ENCODE data around the gene LRP8.
"Not testable (repeated sequence)": the region's sequence is repeated elsewhere in the genome, so short reads cannot be mapped to it uniquely, and the experiment has no call there.

LRP8 gene

GRCh38 chr1:53285546-53285945 is 42.3 kb downstream of the LRP8 start:
- H3K27me3 ChIP-seq (replicated peaks; ENCODE audit: control insufficient read depth, insufficient read depth, low read length), result no peaks in the 10 kb centered on the region
- H3K9ac ChIP-seq (ENCODE audit: low read length), result no peak overlapping the region
- no peaks in the 10 kb centered on the region for H3K36me3 ChIP-seq (ENCODE audit: control insufficient read depth, insufficient read depth, low read length, severe bottlenecking)
- DNase-seq (ENCODE audit: low read depth), result no peak
- peaks cover 10% of the 10 kb centered on the region for H3K4me1 ChIP-seq (ENCODE audit: control insufficient read depth, insufficient read depth, low read length)
- no peaks in the 10 kb centered on the region for H3K9me3 ChIP-seq (ENCODE audit: control insufficient read depth, low read length)
- H3K4me3 ChIP-seq (ENCODE audit: low read length), result no peak overlapping the region

GRCh38 chr1:53284224-53285020 is 43.4 kb downstream of the LRP8 start:
- Histone ChIP-seq H3K9me3 (ENCODE audit: control insufficient read depth, low read length) (no peaks in the 10 kb centered on the region), H3K36me3 (ENCODE audit: control insufficient read depth, insufficient read depth, low read length, severe bottlenecking) (no peaks in the 10 kb centered on the region), H3K4me3 (ENCODE audit: low read length) (no peak overlapping the region), H3K27me3 (replicated peaks; ENCODE audit: control insufficient read depth, insufficient read depth, low read length) (no peaks in the 10 kb centered on the region), H3K9ac (ENCODE audit: low read length) (no peak overlapping the region), H3K4me1 (ENCODE audit: control insufficient read depth, insufficient read depth, low read length) (peaks cover 10% of the 10 kb centered on the region)
- no peak for DNase-seq (ENCODE audit: low read depth)

DNA sequence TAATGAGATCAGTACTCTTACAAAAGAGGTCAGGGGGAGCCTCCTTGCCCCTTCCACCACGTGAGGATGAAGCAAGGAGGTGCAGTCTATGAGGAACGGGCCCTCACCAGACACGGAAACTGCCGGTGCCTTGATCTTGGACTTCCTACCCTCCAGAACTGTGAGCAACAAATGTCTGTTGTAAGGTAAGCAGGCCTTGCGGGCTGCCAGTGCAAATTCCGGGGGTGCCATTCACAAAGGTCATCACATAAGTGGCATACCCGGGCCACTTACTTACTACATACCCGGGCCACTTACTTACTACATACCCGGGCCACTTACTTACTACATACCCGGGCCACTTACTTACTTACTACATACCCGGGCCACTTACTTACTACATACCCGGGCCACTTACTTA is 44.7 kb downstream of the LRP8 start:
- not testable (repeated sequence) for H3K4me1 ChIP-seq (ENCODE audit: control insufficient read depth, insufficient read depth, low read length); H3K4me3 ChIP-seq (ENCODE audit: low read length); H3K27me3 ChIP-seq (replicated peaks; ENCODE audit: control insufficient read depth, insufficient read depth, low read length); H3K9ac ChIP-seq (ENCODE audit: low read length); H3K36me3 ChIP-seq (ENCODE audit: control insufficient read depth, insufficient read depth, low read length, severe bottlenecking); H3K9me3 ChIP-seq (ENCODE audit: control insufficient read depth, low read length); DNase-seq (ENCODE audit: low read depth)

DNA sequence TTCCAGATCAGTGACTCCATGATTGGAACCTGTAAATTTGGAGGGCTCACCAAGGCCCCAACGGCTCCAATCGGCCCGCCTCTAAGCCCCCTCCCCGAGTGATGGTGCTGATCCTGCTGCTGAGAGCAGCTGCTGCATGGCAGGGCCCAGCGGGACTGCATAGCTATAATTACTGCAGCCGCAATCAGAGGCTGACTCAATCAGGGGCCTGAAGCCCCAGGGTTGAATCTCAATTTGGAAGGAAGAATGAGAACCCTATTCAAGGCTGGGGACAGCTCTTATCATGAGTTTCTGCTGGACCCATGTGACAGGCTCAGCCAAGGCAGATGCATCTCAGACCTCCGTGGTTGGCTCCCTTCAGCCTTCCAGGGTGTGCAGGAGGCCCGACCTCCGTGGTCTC is 46.7 kb downstream of the LRP8 start:
- H3K4me3 ChIP-seq (ENCODE audit: low read length), result no peak overlapping the region
- H3K36me3 ChIP-seq (ENCODE audit: control insufficient read depth, insufficient read depth, low read length, severe bottlenecking), result no peaks in the 10 kb centered on the region
- DNase-seq (ENCODE audit: low read depth), result no peak
- peaks cover 10% of the 10 kb centered on the region for H3K4me1 ChIP-seq (ENCODE audit: control insufficient read depth, insufficient read depth, low read length)
- H3K9me3 ChIP-seq (ENCODE audit: control insufficient read depth, low read length), result no peaks in the 10 kb centered on the region
- no peak overlapping the region for H3K9ac ChIP-seq (ENCODE audit: low read length)
- no peaks in the 10 kb centered on the region for H3K27me3 ChIP-seq (replicated peaks; ENCODE audit: control insufficient read depth, insufficient read depth, low read length)

DNA sequence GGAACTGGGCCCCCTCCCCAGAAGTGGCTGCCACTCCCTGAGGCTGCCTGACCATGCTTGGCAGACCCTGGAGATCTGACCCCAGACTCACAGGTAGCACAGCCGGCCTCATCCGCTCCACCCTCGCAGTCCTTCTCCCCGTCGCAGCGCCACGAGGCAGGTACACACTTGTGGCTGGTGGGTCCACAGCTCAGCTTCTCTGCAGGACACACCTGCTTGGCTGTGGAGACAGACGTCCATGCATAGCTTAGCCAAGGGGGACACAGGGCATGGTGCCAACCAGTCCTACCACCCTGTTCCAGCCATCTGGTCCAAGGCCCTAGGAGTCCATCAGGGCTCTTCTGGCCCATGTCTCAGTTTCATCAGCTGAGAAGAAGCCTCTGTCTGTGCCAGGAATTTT is 47.4 kb downstream of the LRP8 start:
- no peaks in the 10 kb centered on the region for H3K36me3 ChIP-seq (ENCODE audit: control insufficient read depth, insufficient read depth, low read length, severe bottlenecking)

GRCh38 chr1:53279296-53280200 is 48.3 kb downstream of the LRP8 start:
- Histone ChIP-seq H3K36me3 (ENCODE audit: control insufficient read depth, insufficient read depth, low read length, severe bottlenecking) (no peaks in the 10 kb centered on the region), H3K9me3 (ENCODE audit: control insufficient read depth, low read length) (no peaks in the 10 kb centered on the region), H3K4me1 (ENCODE audit: control insufficient read depth, insufficient read depth, low read length) (peaks cover 10% of the 10 kb centered on the region), H3K4me3 (ENCODE audit: low read length) (no peak overlapping the region), H3K9ac (ENCODE audit: low read length) (no peak overlapping the region), H3K27me3 (replicated peaks; ENCODE audit: control insufficient read depth, insufficient read depth, low read length) (no peaks in the 10 kb centered on the region)
- no peak for DNase-seq (ENCODE audit: low read depth)

More for the DNA sequence above, 47.4 kb downstream of the LRP8 start:
- DNase-seq (ENCODE audit: low read depth), result no peak
- Histone ChIP-seq H3K9me3 (ENCODE audit: control insufficient read depth, low read length) (no peaks in the 10 kb centered on the region), H3K4me1 (ENCODE audit: control insufficient read depth, insufficient read depth, low read length) (peaks cover 10% of the 10 kb centered on the region), H3K4me3 (ENCODE audit: low read length) (no peak overlapping the region), H3K27me3 (replicated peaks; ENCODE audit: control insufficient read depth, insufficient read depth, low read length) (no peaks in the 10 kb centered on the region), H3K9ac (ENCODE audit: low read length) (no peak overlapping the region)

DNA sequence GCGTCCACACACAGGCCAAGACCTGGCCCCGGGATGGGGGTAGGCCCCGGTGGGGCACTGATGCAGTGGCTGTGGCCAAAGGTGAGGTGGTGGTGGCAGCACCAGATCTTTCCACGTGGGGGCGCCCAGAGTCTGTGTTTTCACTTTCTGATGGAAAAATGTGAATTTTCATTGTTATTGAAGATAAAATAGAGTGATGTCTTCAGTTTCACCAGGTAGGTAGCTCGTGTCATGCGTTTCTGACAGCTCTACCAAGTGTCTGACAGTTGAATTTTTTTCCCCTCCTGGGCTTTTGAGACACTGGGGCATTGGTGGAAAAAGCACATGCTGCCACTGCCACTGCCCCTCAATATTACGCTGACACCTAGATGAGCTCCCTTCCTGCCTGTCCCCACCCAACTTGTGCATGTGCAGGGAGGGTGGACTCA is 49.6 kb downstream of the LRP8 start:
- Histone ChIP-seq H3K4me1 (ENCODE audit: control insufficient read depth, insufficient read depth, low read length) (peaks cover 10% of the 10 kb centered on the region), H3K9me3 (ENCODE audit: control insufficient read depth, low read length) (no peaks in the 10 kb centered on the region), H3K36me3 (ENCODE audit: control insufficient read depth, insufficient read depth, low read length, severe bottlenecking) (no peaks in the 10 kb centered on the region), H3K9ac (ENCODE audit: low read length) (no peak overlapping the region), H3K4me3 (ENCODE audit: low read length) (no peak overlapping the region), H3K27me3 (replicated peaks; ENCODE audit: control insufficient read depth, insufficient read depth, low read length) (no peaks in the 10 kb centered on the region)
- peak; percentile 77 for DNase-seq (ENCODE audit: low read depth)

DNA sequence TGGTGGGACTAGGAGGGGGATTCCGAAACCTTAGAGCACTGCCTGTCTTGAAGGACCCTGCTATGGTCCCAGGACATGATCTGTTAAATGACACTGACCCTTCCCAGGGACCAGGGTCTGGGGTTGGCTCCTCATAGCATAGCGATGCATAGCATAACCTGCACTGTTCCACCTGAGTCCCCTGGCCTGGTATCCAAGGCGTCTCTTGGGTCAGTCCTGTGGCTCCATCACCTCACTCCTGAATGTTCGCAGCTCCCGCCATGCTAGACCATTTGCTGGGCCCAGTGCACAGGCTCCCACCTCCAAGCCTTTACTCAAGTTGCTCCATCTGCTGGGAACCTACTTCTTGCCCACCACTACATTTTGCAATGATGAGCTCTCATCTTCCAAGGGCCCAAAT is 50.5 kb downstream of the LRP8 start:
- no peaks in the 10 kb centered on the region for H3K9me3 ChIP-seq (ENCODE audit: control insufficient read depth, low read length)
- H3K4me3 ChIP-seq (ENCODE audit: low read length), result no peak overlapping the region
- H3K36me3 ChIP-seq (ENCODE audit: control insufficient read depth, insufficient read depth, low read length, severe bottlenecking), result no peaks in the 10 kb centered on the region
- no peak for DNase-seq (ENCODE audit: low read depth)
- no peaks in the 10 kb centered on the region for H3K27me3 ChIP-seq (replicated peaks; ENCODE audit: control insufficient read depth, insufficient read depth, low read length)
- peaks cover 9% of the 10 kb centered on the region for H3K4me1 ChIP-seq (ENCODE audit: control insufficient read depth, insufficient read depth, low read length)
- H3K9ac ChIP-seq (ENCODE audit: low read length), result no peak overlapping the region

GRCh38 chr1:53276902-53277281 is 51.0 kb downstream of the LRP8 start:
- Histone ChIP-seq H3K4me1 (ENCODE audit: control insufficient read depth, insufficient read depth, low read length) (peaks cover 5% of the 10 kb centered on the region), H3K36me3 (ENCODE audit: control insufficient read depth, insufficient read depth, low read length, severe bottlenecking) (no peaks in the 10 kb centered on the region), H3K4me3 (ENCODE audit: low read length) (no peak overlapping the region), H3K27me3 (replicated peaks; ENCODE audit: control insufficient read depth, insufficient read depth, low read length) (no peaks in the 10 kb centered on the region), H3K9me3 (ENCODE audit: control insufficient read depth, low read length) (no peaks in the 10 kb centered on the region), H3K9ac (ENCODE audit: low read length) (no peak overlapping the region)
- no peak for DNase-seq (ENCODE audit: low read depth)

DNA sequence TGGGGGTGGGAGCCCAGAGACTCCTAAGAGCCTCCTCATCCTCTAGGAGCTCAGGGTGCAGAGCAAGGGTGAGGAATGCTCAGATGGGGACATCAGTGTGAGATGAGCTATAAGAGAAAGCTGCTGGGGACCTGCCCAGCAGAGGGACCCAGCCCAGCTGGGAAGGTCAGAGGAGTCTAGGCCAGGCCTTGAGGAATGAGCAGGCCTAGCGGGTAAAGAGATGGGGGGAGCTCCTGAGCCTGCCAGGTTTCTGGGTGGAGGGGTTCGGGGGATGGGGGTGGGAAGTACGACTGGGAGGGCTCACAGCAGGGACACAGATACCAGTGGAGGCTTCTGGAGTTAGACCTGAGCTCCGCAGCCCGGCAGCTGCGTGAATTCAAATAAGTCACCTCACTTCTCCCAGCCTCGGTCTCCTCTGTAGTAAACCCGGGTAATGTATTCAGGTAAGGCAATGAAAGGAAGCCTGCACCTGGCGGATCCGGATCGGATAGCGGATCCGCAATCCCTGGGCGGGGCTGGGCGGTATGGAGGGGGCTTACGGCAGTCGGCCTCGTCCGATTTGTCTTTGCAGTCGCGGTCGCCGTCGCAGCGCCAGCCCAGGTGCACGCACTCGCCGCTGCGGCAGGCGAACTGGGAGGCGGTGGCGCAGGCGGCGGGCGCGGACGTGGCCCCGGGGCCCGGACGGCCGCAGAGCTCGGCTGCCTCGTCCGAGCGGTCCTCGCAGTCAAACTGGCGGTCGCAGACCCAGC is 51.5 kb downstream of the LRP8 start:
- H3K9me3 ChIP-seq (ENCODE audit: control insufficient read depth, low read length), result no peaks in the 10 kb centered on the region
- no peak for DNase-seq (ENCODE audit: low read depth)
- H3K27me3 ChIP-seq (replicated peaks; ENCODE audit: control insufficient read depth, insufficient read depth, low read length), result no peaks in the 10 kb centered on the region
- H3K4me3 ChIP-seq (ENCODE audit: low read length), result no peak overlapping the region
- H3K9ac ChIP-seq (ENCODE audit: low read length), result no peak overlapping the region
- H3K4me1 ChIP-seq (ENCODE audit: control insufficient read depth, insufficient read depth, low read length), result no peaks in the 10 kb centered on the region
- no peaks in the 10 kb centered on the region for H3K36me3 ChIP-seq (ENCODE audit: control insufficient read depth, insufficient read depth, low read length, severe bottlenecking)

DNA sequence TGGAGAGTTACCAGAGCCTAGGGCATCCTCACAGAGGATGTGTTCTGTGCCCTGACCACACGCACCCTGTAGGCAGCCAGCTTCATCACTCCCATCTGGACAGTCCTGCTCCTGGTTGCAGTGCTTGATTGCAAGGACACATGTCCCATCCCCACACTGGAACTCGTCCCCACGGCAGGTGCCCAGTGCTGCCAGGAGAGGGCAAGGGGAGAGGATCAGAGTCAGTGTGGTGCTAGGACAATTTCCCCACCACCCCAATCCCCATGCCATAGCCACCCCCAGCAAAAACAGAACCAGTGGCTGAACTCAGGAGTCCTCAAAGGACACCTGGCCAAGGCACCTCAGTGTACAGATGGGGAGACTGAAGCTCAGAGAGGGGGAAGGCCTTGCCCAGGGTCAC is 52.3 kb downstream of the LRP8 start:
- Histone ChIP-seq H3K36me3 (ENCODE audit: control insufficient read depth, insufficient read depth, low read length, severe bottlenecking) (peaks cover 3% of the 10 kb centered on the region), H3K4me1 (ENCODE audit: control insufficient read depth, insufficient read depth, low read length) (no peaks in the 10 kb centered on the region), H3K9ac (ENCODE audit: low read length) (no peak overlapping the region), H3K27me3 (replicated peaks; ENCODE audit: control insufficient read depth, insufficient read depth, low read length) (no peaks in the 10 kb centered on the region), H3K4me3 (ENCODE audit: low read length) (no peak overlapping the region), H3K9me3 (ENCODE audit: control insufficient read depth, low read length) (no peaks in the 10 kb centered on the region)
- no peak for DNase-seq (ENCODE audit: low read depth)

All from adipocyte (in vitro differentiated cells).